ENCODE results near the gene TRPT1. TPM values are rescaled to one million over a fixed set of nuclear protein-coding genes. Genes with fewer than 3 reads are reported as not detected.
A peak's percentile ranks its signal among the peaks of the same experiment; 100 is the strongest.

The TRPT1 gene
- total and polyA plus RNA-seq, 2 donors from 2014 or later, result 39.2 to 103 TPM

GRCh38 chr11:64264371-64264852 lies 38.4 kb upstream of the TRPT1 start:
- H3K27ac ChIP-seq (ENCODE audit: low read depth in 2 of 2, low read length in 2 of 2), result no peak overlapping the region
- no peaks in the 10 kb centered on the region for H3K27me3 ChIP-seq (ENCODE audit: control insufficient read depth, insufficient read depth, low read length)
- no peaks in the 10 kb centered on the region for H3K9me3 ChIP-seq (ENCODE audit: control insufficient read depth in 2 of 3, insufficient read depth in 1 of 3, low read length in 3 of 3)
- no peak overlapping the region for H3K4me3 ChIP-seq (ENCODE audit: low read length in 3 of 3)
- intact Hi-C loops (cut with DNase I), result no loop called here
- H3K36me3 ChIP-seq (ENCODE audit: control insufficient read depth in 2 of 3, insufficient read depth in 3 of 3, low read length in 3 of 3), result peaks cover 0 to 8% (median 0%) of the 10 kb centered on the region in 3 donors
- no peak for TF ChIP-seq CTCF (IDR thresholded peaks at IDR 0.05; ENCODE audit: borderline replicate concordance, extremely low read depth, insufficient read depth)
- FAIRE-seq (no peak), DNase-seq (peak in 1 of 5 donors; percentile 69)
- H3K9ac ChIP-seq (ENCODE audit: low read length in 3 of 3), result no peak overlapping the region
- H3K4me1 ChIP-seq (ENCODE audit: control insufficient read depth in 2 of 3, insufficient read depth in 2 of 3, low read depth in 1 of 3, low read length in 3 of 3), result peaks cover 0 to 14% (median 9%) of the 10 kb centered on the region in 3 donors

DNA sequence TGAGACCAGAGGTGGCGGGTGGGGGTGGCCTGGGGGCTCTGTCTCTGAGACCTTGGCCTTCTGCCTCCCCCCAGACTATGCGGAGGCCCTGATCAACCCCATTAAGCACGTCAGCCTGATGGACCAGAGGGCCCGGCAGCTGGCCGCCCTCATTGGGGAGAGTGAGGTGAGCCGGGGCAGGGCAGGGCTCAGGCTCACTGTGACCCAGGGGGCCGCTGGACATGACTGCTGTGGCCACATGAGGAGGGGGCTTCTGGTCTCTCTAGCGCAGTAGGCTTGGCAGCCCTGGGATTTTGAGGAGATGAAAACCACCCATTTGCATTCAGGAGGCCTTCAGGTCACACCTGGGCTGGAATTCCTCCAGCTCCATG lies 37.9 kb upstream of the TRPT1 start:
- Histone ChIP-seq H3K9ac (ENCODE audit: low read length in 3 of 3) (no peak overlapping the region), H3K4me1 (ENCODE audit: control insufficient read depth in 2 of 3, insufficient read depth in 2 of 3, low read depth in 1 of 3, low read length in 3 of 3) (peaks cover 0 to 12% (median 8%) of the 10 kb centered on the region in 3 donors), H3K36me3 (ENCODE audit: control insufficient read depth in 2 of 3, insufficient read depth in 3 of 3, low read length in 3 of 3) (peaks cover 0 to 8% (median 0%) of the 10 kb centered on the region in 3 donors), H3K4me3 (ENCODE audit: low read length in 3 of 3) (no peak overlapping the region), H3K27ac (ENCODE audit: low read depth in 2 of 2, low read length in 2 of 2) (no peak overlapping the region), H3K27me3 (ENCODE audit: control insufficient read depth, insufficient read depth, low read length) (no peaks in the 10 kb centered on the region), H3K9me3 (ENCODE audit: control insufficient read depth in 2 of 3, insufficient read depth in 1 of 3, low read length in 3 of 3) (no peaks in the 10 kb centered on the region)
- intact Hi-C loops (cut with DNase I), result no loop called here
- DNase-seq (no peak), FAIRE-seq (no peak)
- no peak for TF ChIP-seq CTCF (IDR thresholded peaks at IDR 0.05; ENCODE audit: borderline replicate concordance, extremely low read depth, insufficient read depth)

DNA sequence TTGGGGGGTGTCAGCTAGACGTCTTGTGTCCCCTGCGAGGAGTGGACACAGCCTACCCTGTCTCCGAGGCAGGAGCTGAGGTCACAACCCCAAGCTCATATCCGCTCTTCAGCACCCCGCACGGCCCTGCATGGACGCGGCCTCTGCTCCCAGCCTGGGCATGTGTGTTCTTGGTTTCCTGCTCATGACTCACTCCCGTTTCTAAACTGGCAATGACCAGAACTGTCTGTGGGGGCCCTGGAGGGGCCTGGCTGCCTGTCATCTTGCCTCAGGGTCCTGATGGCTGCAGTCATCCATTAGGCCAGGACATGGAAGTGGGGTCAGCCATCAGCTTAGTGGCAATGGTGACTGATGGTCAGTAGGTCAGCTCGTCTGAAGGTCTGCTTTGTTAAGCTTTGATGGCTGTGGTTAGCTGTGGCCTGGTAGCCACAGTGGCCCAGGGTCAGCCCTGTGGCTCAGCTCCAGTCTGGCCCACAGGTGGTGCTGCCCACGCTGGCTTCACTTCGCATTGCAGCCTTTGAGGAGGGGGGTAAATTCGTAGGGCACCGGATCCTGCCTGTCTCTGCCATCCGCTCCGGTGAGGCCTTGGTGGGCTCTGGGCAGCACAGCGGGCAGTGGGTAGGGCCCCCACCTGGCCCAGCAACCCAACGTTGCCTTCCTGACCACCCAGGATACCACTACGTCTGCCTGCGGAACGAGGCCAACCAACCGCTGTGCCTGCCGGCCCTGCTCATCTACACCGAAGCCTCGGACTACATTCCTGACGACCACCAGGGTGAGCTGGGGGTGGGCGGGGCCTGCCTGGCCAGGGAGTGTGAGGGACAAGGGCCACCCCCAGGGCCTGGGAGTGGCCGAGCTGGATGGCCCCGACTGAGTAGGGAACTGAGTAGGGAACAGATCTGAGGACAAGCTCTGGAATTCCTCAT lies 37.3 kb upstream of the TRPT1 start:
- H3K27me3 ChIP-seq (ENCODE audit: control insufficient read depth, insufficient read depth, low read length), result no peaks in the 10 kb centered on the region
- H3K4me3 ChIP-seq (ENCODE audit: low read length in 3 of 3), result no peak overlapping the region
- H3K9me3 ChIP-seq (ENCODE audit: control insufficient read depth in 2 of 3, insufficient read depth in 1 of 3, low read length in 3 of 3), result no peaks in the 10 kb centered on the region
- intact Hi-C loops (cut with DNase I), result no loop called here
- peaks cover 0 to 5% (median 2%) of the 10 kb centered on the region in 3 donors for H3K4me1 ChIP-seq (ENCODE audit: control insufficient read depth in 2 of 3, insufficient read depth in 2 of 3, low read depth in 1 of 3, low read length in 3 of 3)
- H3K27ac ChIP-seq (ENCODE audit: low read depth in 2 of 2, low read length in 2 of 2), result no peak overlapping the region
- H3K9ac ChIP-seq (ENCODE audit: low read length in 3 of 3), result no peak overlapping the region
- peaks cover 0 to 10% (median 0%) of the 10 kb centered on the region in 3 donors for H3K36me3 ChIP-seq (ENCODE audit: control insufficient read depth in 2 of 3, insufficient read depth in 3 of 3, low read length in 3 of 3)
- DNase-seq (peak; percentile 65 to 85 (median 73)), FAIRE-seq (no peak)
- no peak for TF ChIP-seq CTCF (IDR thresholded peaks at IDR 0.05; ENCODE audit: borderline replicate concordance, extremely low read depth, insufficient read depth)
